Progenitor cell of endocrine pancreas (in vitro differentiated cells): ENCODE data around the gene TP53. TPM values are rescaled to one million over a fixed set of nuclear protein-coding genes. Genes with fewer than 3 reads are reported as not detected.

Experiments
- DNase-seq: peaks from one replicate; pipeline ENCODE4 v3.0.0; 2021; ENCODE audit warnings: low spot score; ENCODE audit not compliant: unreplicated experiment
- H3K27ac Mint-ChIP-seq: 2 replicates; pipeline ENCODE4 v1.8.0; 2021; ENCODE audit warnings: mild to moderate bottlenecking, moderate library complexity, mixed read lengths
- H3K27me3 Mint-ChIP-seq: 2 replicates; pipeline ENCODE4 v1.8.0; 2021; ENCODE audit warnings: mixed read lengths
- H3K36me3 Mint-ChIP-seq: 2 replicates; pipeline ENCODE4 v1.8.0; 2022; ENCODE audit warnings: mixed read lengths; ENCODE audit not compliant: insufficient read depth
- H3K4me1 Mint-ChIP-seq: 2 replicates; pipeline ENCODE4 v1.8.0; 2021; ENCODE audit warnings: low read depth, mixed read lengths
- H3K4me3 Mint-ChIP-seq: 2 replicates; pipeline ENCODE4 v1.8.0; 2021; ENCODE audit warnings: low read depth, mild to moderate bottlenecking, moderate library complexity, mixed read lengths
- H3K9me3 Mint-ChIP-seq: 2 replicates; pipeline ENCODE4 v1.8.0; 2021; ENCODE audit warnings: low read depth, mixed read lengths
- CTCF ChIP-seq: fragments of 200-600 bp; sonication (generic); IDR thresholded peaks from one replicate; pipeline ENCODE4 v1.5.0; 2021; ENCODE audit warnings: antibody characterized with exemption, mild to moderate bottlenecking; ENCODE audit not compliant: unreplicated experiment
- total RNA-seq: library from RNA; stranded (reverse); gene quantifications from 2 replicates; pipeline ENCODE4 v1.2.1, GENCODE V29; 2021

The TP53 gene
- total RNA-seq, 1 donor from 2014 or later: 121 TPM

GRCh38 chr17:7720125-7720524 lies 32.8 kb upstream of the TP53 start:
- no peak overlapping the region for H3K27ac Mint-ChIP-seq
- DNase-seq: no peak
- H3K4me3 Mint-ChIP-seq: no peak overlapping the region
- peaks cover 27% of the 10 kb centered on the region for H3K4me1 Mint-ChIP-seq
- no peaks in the 10 kb centered on the region for H3K36me3 Mint-ChIP-seq
- H3K27me3 Mint-ChIP-seq: peaks cover 32% of the 10 kb centered on the region
- H3K9me3 Mint-ChIP-seq: no peaks in the 10 kb centered on the region
- no peak for TF ChIP-seq CTCF

GRCh38 chr17:7719661-7720060 lies 32.4 kb upstream of the TP53 start:
- no peak for DNase-seq
- Mint-ChIP-seq H3K4me1 (peaks cover 27% of the 10 kb centered on the region), H3K36me3 (no peaks in the 10 kb centered on the region), H3K27ac (no peak overlapping the region), H3K9me3 (no peaks in the 10 kb centered on the region), H3K27me3 (peaks cover 32% of the 10 kb centered on the region), H3K4me3 (no peak overlapping the region)
- no peak for TF ChIP-seq CTCF

- no peaks in the 10 kb centered on the region for H3K36me3 Mint-ChIP-seq
- DNase-seq: no peak
- no peak for TF ChIP-seq CTCF
- peaks cover 33% of the 10 kb centered on the region for H3K27me3 Mint-ChIP-seq
- H3K9me3 Mint-ChIP-seq: no peaks in the 10 kb centered on the region
- peak overlapping the region; percentile 87 for H3K4me3 Mint-ChIP-seq
- H3K27ac Mint-ChIP-seq: no peak overlapping the region
- H3K4me1 Mint-ChIP-seq: peaks cover 27% of the 10 kb centered on the region
These were observed 30.6 kb upstream of the TP53 start for GRCh38 chr17:7717756-7718350.

GRCh38 chr17:7716901-7717755 lies 29.8 kb upstream of the TP53 start, which contains the start of gene DNAH2:
TSS of gene DNAH2 (plus strand) at chr17:7717744. CDS start at chr17:7719735, 1,991 bp downstream.
- Mint-ChIP-seq H3K27ac (peak within 1 kb of the TSS; percentile 93), H3K9me3 (no peaks in the 10 kb centered on the region), H3K27me3 (peaks cover 34% of the 10 kb centered on the region)

More at GRCh38 chr17:7716901-7717755, 29.8 kb upstream of the TP53 start, which contains the start of gene DNAH2:
- Mint-ChIP-seq H3K4me1 (peaks cover 27% of the 10 kb centered on the region), H3K36me3 (no peaks in the 10 kb centered on the region), H3K4me3 (peak within 1 kb of the TSS; percentile 87)
- peak; percentile 84 for DNase-seq
- peak; percentile 54 for TF ChIP-seq CTCF
